GM21367 (cell line): ENCODE results near the gene DSCAML1.

ENCODE experiments used
- ATAC-seq: cut with Tn5 transposase; IDR thresholded peaks from one replicate; pipeline ENCODE4 v1.9.1; 2021; ENCODE audit not compliant: unreplicated experiment

Gene DSCAML1

GRCh38 chr11:117394221-117394925 lies 402.6 kb downstream of the DSCAML1 start:
- ATAC-seq = no peak

- ATAC-seq = no peak
Observed at GRCh38 chr11:117392979-117393378, 404.0 kb downstream of the DSCAML1 start.

- no peak for ATAC-seq
Observed at GRCh38 chr11:117392001-117392690, 404.9 kb downstream of the DSCAML1 start.

- ATAC-seq = no peak
Observed at GRCh38 chr11:117391181-117391580, 405.8 kb downstream of the DSCAML1 start.

- no peak for ATAC-seq
Observed at GRCh38 chr11:117390743-117391142, 406.3 kb downstream of the DSCAML1 start.

GRCh38 chr11:117387992-117388755 lies 408.8 kb downstream of the DSCAML1 start:
- no peak for ATAC-seq

GRCh38 chr11:117385906-117386305 lies 411.1 kb downstream of the DSCAML1 start:
- ATAC-seq = no peak

- no peak for ATAC-seq
Observed at GRCh38 chr11:117385471-117385870, 411.5 kb downstream of the DSCAML1 start.

GRCh38 chr11:117384045-117384444 lies 413.0 kb downstream of the DSCAML1 start:
- ATAC-seq = no peak

GRCh38 chr11:117382746-117383145 lies 414.3 kb downstream of the DSCAML1 start:
- no peak for ATAC-seq

GRCh38 chr11:117381481-117382387 lies 415.3 kb downstream of the DSCAML1 start:
- no peak for ATAC-seq

GRCh38 chr11:117380676-117381075 lies 416.3 kb downstream of the DSCAML1 start:
- no peak for ATAC-seq

GRCh38 chr11:117378976-117379865 lies 417.8 kb downstream of the DSCAML1 start:
- no peak for ATAC-seq
